KOPT-K1 (cell line): ENCODE data around the gene CREB3L1.
A peak's percentile ranks its signal among the peaks of the same experiment; 100 is the strongest.

Experiments used
- H3K27ac ChIP-seq: fragments of 200-600 bp; sonication (generic); 2 replicates; pipeline ENCODE4 v1.5.1; 2016; ENCODE audit warnings: antibody characterized with exemption, mild to moderate bottlenecking, low read depth, low read length; ENCODE audit not compliant: poor library complexity, severe bottlenecking
- H3K36me3 ChIP-seq: fragments of 200-600 bp; sonication (generic); 2 replicates; pipeline ENCODE4 v1.5.1; 2017; ENCODE audit warnings: antibody characterized with exemption, mild to moderate bottlenecking, low read length, moderate library complexity; ENCODE audit not compliant: insufficient read depth
- H3K9me3 ChIP-seq: fragments of 200-600 bp; sonication (generic); 2 replicates; pipeline ENCODE4 v1.5.1; 2017; ENCODE audit warnings: antibody characterized with exemption, low read length, mild to moderate bottlenecking; ENCODE audit not compliant: insufficient read depth, poor library complexity, severe bottlenecking

The CREB3L1 gene

GRCh38 chr11:46277622-46278386 lies at the start of gene CREB3L1:
TSS of gene CREB3L1 (plus strand) at chr11:46277662. CDS start at chr11:46278112, 450 bp downstream.
- Histone ChIP-seq H3K36me3 (no peaks in the 10 kb centered on the region), H3K9me3 (no peaks in the 10 kb centered on the region), H3K27ac (no peak within 1 kb of the TSS)

GRCh38 chr11:46229230-46229629 lies 48.2 kb upstream of the CREB3L1 start:
- Histone ChIP-seq H3K36me3 (no peaks in the 10 kb centered on the region), H3K27ac (no peak overlapping the region), H3K9me3 (peaks cover 8% of the 10 kb centered on the region)

- no peaks in the 10 kb centered on the region for H3K36me3 ChIP-seq
- H3K9me3 ChIP-seq: peaks cover 13% of the 10 kb centered on the region
- H3K27ac ChIP-seq: no peak overlapping the region
Measured at GRCh38 chr11:46234311-46234710, 43.2 kb upstream of the CREB3L1 start.

GRCh38 chr11:46235777-46236688 lies 41.4 kb upstream of the CREB3L1 start:
- no peak overlapping the region for H3K27ac ChIP-seq
- H3K9me3 ChIP-seq: peaks cover 13% of the 10 kb centered on the region
- no peaks in the 10 kb centered on the region for H3K36me3 ChIP-seq

- Histone ChIP-seq H3K9me3 (peaks cover 13% of the 10 kb centered on the region), H3K36me3 (no peaks in the 10 kb centered on the region), H3K27ac (no peak overlapping the region)
Measured at GRCh38 chr11:46236918-46237247, 40.6 kb upstream of the CREB3L1 start.

GRCh38 chr11:46237248-46238077 lies 40.0 kb upstream of the CREB3L1 start:
- Histone ChIP-seq H3K36me3 (no peaks in the 10 kb centered on the region), H3K9me3 (peaks cover 13% of the 10 kb centered on the region), H3K27ac (no peak overlapping the region)

GRCh38 chr11:46238078-46238966 lies 39.1 kb upstream of the CREB3L1 start:
- no peak overlapping the region for H3K27ac ChIP-seq
- H3K9me3 ChIP-seq: peaks cover 9% of the 10 kb centered on the region
- H3K36me3 ChIP-seq: no peaks in the 10 kb centered on the region

GRCh38 chr11:46238967-46239800 lies 38.3 kb upstream of the CREB3L1 start:
- H3K27ac ChIP-seq: no peak overlapping the region
- H3K36me3 ChIP-seq: no peaks in the 10 kb centered on the region
- peaks cover 5% of the 10 kb centered on the region for H3K9me3 ChIP-seq

- H3K36me3 ChIP-seq: no peaks in the 10 kb centered on the region
- H3K9me3 ChIP-seq: peaks cover 5% of the 10 kb centered on the region
- no peak overlapping the region for H3K27ac ChIP-seq
Measured at GRCh38 chr11:46239801-46240061, 37.7 kb upstream of the CREB3L1 start.

GRCh38 chr11:46240371-46240770 lies 37.1 kb upstream of the CREB3L1 start:
- Histone ChIP-seq H3K27ac (no peak overlapping the region), H3K36me3 (no peaks in the 10 kb centered on the region), H3K9me3 (peaks cover 5% of the 10 kb centered on the region)

GRCh38 chr11:46240861-46241260 lies 36.6 kb upstream of the CREB3L1 start:
- peaks cover 3% of the 10 kb centered on the region for H3K9me3 ChIP-seq
- H3K36me3 ChIP-seq: no peaks in the 10 kb centered on the region
- H3K27ac ChIP-seq: no peak overlapping the region

- no peaks in the 10 kb centered on the region for H3K36me3 ChIP-seq
- peak overlapping the region; percentile 58 for H3K27ac ChIP-seq
- no peaks in the 10 kb centered on the region for H3K9me3 ChIP-seq
Measured at GRCh38 chr11:46242041-46242951, 35.2 kb upstream of the CREB3L1 start.
